Mammary epithelial cell (primary cell): ENCODE data around the gene BAHCC1.

Source experiments
- EZH2 ChIP-seq: IDR thresholded peaks from 2 replicates; pipeline ENCODE4 v1.6.1; 2012; ENCODE audit warnings: low read length, inconsistent platforms, borderline replicate concordance
- TF ChIP-seq, protein P1 (sequence below), 2 donors: IDR thresholded peaks in 1 of 2; conservative IDR thresholded peaks in 1 of 2; 2 replicates each; pipeline ENCODE4 v1.5.1; 2011 to 2012; ENCODE audit warnings: inconsistent platforms in 2 of 2, low read length in 2 of 2, mild to moderate bottlenecking in 2 of 2, control low read depth in 1 of 2, low read depth in 1 of 2; ENCODE audit not compliant: insufficient read depth in 1 of 2; ENCODE audit errors: extremely low read depth in 1 of 2

DNA sequence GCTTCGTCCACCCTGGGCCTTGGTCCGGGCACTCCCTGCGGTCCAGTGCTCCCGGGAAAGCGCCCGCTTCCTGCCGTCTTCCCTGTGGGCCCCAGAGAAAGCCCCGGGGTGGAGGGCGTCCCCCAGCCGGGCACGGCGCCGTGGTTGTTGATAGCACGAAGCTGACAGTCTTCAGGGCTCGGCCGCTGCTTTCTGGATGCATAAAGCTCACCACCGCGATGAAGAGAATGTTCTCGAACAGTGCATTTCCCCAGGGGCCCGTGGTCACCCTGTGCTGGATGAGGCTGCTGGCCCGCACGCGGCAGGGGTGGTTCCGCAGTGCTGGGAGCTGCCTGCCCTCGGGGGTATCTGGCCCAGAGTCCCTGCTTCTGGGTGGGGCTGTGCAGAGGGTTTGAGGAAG, 53.2 kb downstream of the BAHCC1 start:
- TF ChIP-seq, protein P1, sequence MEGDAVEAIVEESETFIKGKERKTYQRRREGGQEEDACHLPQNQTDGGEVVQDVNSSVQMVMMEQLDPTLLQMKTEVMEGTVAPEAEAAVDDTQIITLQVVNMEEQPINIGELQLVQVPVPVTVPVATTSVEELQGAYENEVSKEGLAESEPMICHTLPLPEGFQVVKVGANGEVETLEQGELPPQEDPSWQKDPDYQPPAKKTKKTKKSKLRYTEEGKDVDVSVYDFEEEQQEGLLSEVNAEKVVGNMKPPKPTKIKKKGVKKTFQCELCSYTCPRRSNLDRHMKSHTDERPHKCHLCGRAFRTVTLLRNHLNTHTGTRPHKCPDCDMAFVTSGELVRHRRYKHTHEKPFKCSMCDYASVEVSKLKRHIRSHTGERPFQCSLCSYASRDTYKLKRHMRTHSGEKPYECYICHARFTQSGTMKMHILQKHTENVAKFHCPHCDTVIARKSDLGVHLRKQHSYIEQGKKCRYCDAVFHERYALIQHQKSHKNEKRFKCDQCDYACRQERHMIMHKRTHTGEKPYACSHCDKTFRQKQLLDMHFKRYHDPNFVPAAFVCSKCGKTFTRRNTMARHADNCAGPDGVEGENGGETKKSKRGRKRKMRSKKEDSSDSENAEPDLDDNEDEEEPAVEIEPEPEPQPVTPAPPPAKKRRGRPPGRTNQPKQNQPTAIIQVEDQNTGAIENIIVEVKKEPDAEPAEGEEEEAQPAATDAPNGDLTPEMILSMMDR (conservative IDR thresholded peaks at IDR 0.05 in 1 of 2, IDR thresholded peaks at IDR 0.05 in 1 of 2; ENCODE audit: extremely low read depth in 1 of 2, insufficient read depth in 1 of 2, low read depth in 1 of 2, low read length in 2 of 2), result no peak
- TF ChIP-seq EZH2, result no peak
